Spleen (tissue), 11 donors: Measurements from ENCODE around the gene BDNF. TPM values are rescaled to one million over a fixed set of nuclear protein-coding genes. Genes with fewer than 3 reads are reported as not detected.

Source experiments
- DNase-seq: peaks from one replicate; pipeline ENCODE4 v3.0.0-alpha.2; 2020
- H3K27ac ChIP-seq, 8 donors: fragments of 200-600 bp; sonication (generic) in 7 of 8; 1 replicate in 4 of 8; 2 replicates in 4 of 8; pipeline versions ENCODE4 v1.5.0 to v1.8.0; 2016 to 2021; ENCODE audit warnings: inconsistent platforms in 4 of 8, mild to moderate bottlenecking in 4 of 8, moderate library complexity in 1 of 8
- H3K27me3 ChIP-seq, 7 donors: fragments of 200-600 bp; sonication (generic) in 6 of 7; replicated peaks in 1 of 7; 1 replicate in 4 of 7; 2 replicates in 3 of 7; pipeline versions ENCODE4 v1.5.0 to v1.8.0; 2016 to 2021; ENCODE audit warnings: inconsistent platforms in 3 of 7, mild to moderate bottlenecking in 1 of 7
- H3K36me3 ChIP-seq, 6 donors: fragments of 200-600 bp; sonication (generic) in 5 of 6; 1 replicate in 4 of 6; 2 replicates in 2 of 6; pipeline versions ENCODE4 v1.5.0 to v1.8.0; 2016 to 2021; ENCODE audit warnings: inconsistent platforms in 2 of 6
- H3K4me1 ChIP-seq, 6 donors: fragments of 200-600 bp; sonication (generic) in 5 of 6; 1 replicate in 3 of 6; 2 replicates in 3 of 6; pipeline versions ENCODE4 v1.5.0 to v1.8.0; 2016 to 2021; ENCODE audit warnings: inconsistent platforms in 3 of 6
- H3K4me3 ChIP-seq, 8 donors: fragments of 200-600 bp; sonication (generic) in 7 of 8; 1 replicate in 4 of 8; 2 replicates in 4 of 8; pipeline versions ENCODE4 v1.5.0 to v1.8.0; 2016 to 2021; ENCODE audit warnings: inconsistent platforms in 4 of 8, mild to moderate bottlenecking in 4 of 8, moderate library complexity in 2 of 8
- H3K9me3 ChIP-seq, 8 donors: fragments of 200-600 bp; sonication (generic) in 7 of 8; 1 replicate in 4 of 8; 2 replicates in 4 of 8; pipeline versions ENCODE4 v1.5.0 to v1.8.0; 2016 to 2021; ENCODE audit warnings: inconsistent platforms in 4 of 8
- CTCF ChIP-seq, 11 experiments: fragments of 200-600 bp in 7 of 11; fragments of 450-650 bp in 4 of 11; sonication (generic) in 4 of 11; IDR thresholded peaks in 8 of 11; conservative IDR thresholded peaks in 3 of 11; 1 replicate in 7 of 11; 2 replicates in 4 of 11; pipeline versions ENCODE4 v1.4.0 to v1.8.0; 2016 to 2021; ENCODE audit warnings: antibody characterized with exemption in 11 of 11, inconsistent platforms in 4 of 11, mild to moderate bottlenecking in 1 of 11
- POLR2A ChIP-seq, 3 donors: fragments of 450-650 bp; IDR thresholded peaks; one replicate each; pipeline ENCODE4 v1.5.1; 2017; ENCODE audit warnings: antibody characterized with exemption in 3 of 3, mild to moderate bottlenecking in 1 of 3
- POLR2AphosphoS5 ChIP-seq, 3 donors: sonication (generic); formaldehyde crosslinking; IDR thresholded peaks; one replicate each; pipeline ENCODE4 v1.5.1; 2017; ENCODE audit warnings: antibody characterized with exemption in 3 of 3
- WGBS, 5 donors: extraction: QIAGEN DNeasy Blood & Tissue Kit in 3 of 5; methylation state at CpG; one replicate each; pipeline versions ENCODE4 v1.1.5 to v1.1.7; 2013 to 2018; 5-methylcytosine and 5-hydroxymethylcytosine counted together
- intact Hi-C: fragments of 100-400 bp; cut with DNase I; formaldehyde crosslinking; loops from one replicate; pipeline ENCODE4 v1.15.0; 2023; ENCODE audit warnings: low total_unique reads
- polyA plus RNA-seq, 3 donors: library from polyadenylated mRNA; stranded (reverse); fragments of 200-250 nt; gene quantifications; one replicate each; pipeline ENCODE4 v1.2.1, GENCODE V29; 2013
- total RNA-seq, 7 donors: library from RNA; depleted of rRNA in 3 of 7; stranded (reverse); fragments of >200 nt in 3 of 7; fragmentation: NEBNext Ultra II Directional in 4 of 7; extraction: Animal tissue kit (Norgen Biotek cat#: 25700) in 4 of 7; gene quantifications; one replicate each; pipeline versions ENCODE4 v1.1.0 to v1.2.1, GENCODE V29; 2016 to 2021
- donor health status: healthy with polysubstance abuse.
- donor health status: DM: no; HTN: no; CAD: no; lungs with moderate emphysema.
- donor health status: DM: no; HTN: no; CAD: no.
- donor health status: Bipolar disorder and iron deficiency.
- donor health status: healthy.
- donor health status: DM: no; HTN: no; CAD: no.
- donor health status: DM: yes; HTN: yes; CAD: no.

Gene BDNF
- total and polyA plus RNA-seq, 10 donors: 0.02 to 0.29 (median 0.08) TPM; not detected in 2

DNA sequence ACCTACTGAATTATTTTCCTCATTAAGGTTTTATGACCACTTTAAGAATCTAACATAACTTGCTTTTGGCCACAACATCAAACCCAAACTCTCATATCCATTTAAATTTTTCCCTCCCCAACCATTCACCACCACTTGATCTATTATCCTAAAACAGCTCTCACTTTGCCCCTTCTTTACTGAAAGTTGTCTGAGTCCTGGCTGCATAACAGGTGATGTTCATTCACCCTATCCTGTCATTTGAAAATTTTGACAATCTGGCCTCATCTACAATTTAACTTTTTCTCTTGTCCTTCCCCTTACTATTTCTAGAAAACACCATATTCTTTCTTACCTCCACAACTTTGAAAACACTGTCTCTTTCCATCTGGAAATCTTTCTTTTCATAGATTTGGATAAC is 89.3 kb downstream of the BDNF start:
- no peak for TF ChIP-seq POLR2AphosphoS5 (IDR thresholded peaks at IDR 0.05)
- no peak for TF ChIP-seq CTCF (IDR thresholded peaks at IDR 0.05 in 8 of 11, conservative IDR thresholded peaks at IDR 0.05 in 3 of 11)
- no peak for TF ChIP-seq POLR2A (IDR thresholded peaks at IDR 0.05)
- no peak overlapping the region for H3K4me3 ChIP-seq
- H3K9me3 ChIP-seq: no peaks in the 10 kb centered on the region

DNA sequence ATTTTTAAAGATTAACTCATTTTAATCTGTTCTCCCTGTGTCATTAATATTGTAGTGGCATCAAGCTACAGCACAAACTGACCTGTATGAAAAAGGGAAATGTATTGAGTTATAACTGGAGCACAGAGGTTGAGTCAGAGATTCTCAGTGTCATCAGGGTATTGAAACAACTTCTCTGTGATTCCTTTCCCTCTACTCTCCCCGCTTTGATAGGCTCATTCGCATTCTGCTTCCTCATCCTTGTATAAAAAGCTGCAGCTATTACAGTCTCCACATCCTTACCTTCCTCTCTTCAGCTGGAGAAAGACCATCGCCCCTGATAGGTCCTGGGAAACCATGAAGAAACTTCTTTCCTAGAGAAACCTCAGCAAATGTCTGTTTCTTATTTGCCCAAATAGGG is 90.0 kb downstream of the BDNF start:
- intact Hi-C loops: no loop called here

More for the DNA sequence above, 89.3 kb downstream of the BDNF start:
- no peaks in the 10 kb centered on the region for H3K4me1 ChIP-seq
- no peaks in the 10 kb centered on the region for H3K36me3 ChIP-seq
- H3K27ac ChIP-seq: no peak overlapping the region
- no peaks in the 10 kb centered on the region for H3K27me3 ChIP-seq
- no peak for DNase-seq
- intact Hi-C loops: no loop called here

GRCh38 chr11:27608951-27609350 is 91.3 kb downstream of the BDNF start:
- Histone ChIP-seq H3K27me3 (no peaks in the 10 kb centered on the region), H3K27ac (no peak overlapping the region), H3K9me3 (no peaks in the 10 kb centered on the region), H3K4me1 (no peaks in the 10 kb centered on the region), H3K4me3 (no peak overlapping the region), H3K36me3 (no peaks in the 10 kb centered on the region)
- intact Hi-C loops: no loop called here
- WGBS, 5 donors: 91 to 95% (median 94%) methylated on average over 2 of the region's 2 CpGs
- TF ChIP-seq POLR2A (IDR thresholded peaks at IDR 0.05) (no peak), POLR2AphosphoS5 (IDR thresholded peaks at IDR 0.05) (no peak), CTCF (IDR thresholded peaks at IDR 0.05 in 8 of 11, conservative IDR thresholded peaks at IDR 0.05 in 3 of 11) (no peak)
- DNase-seq: no peak

More for the DNA sequence above, 90.0 kb downstream of the BDNF start:
- TF ChIP-seq CTCF (IDR thresholded peaks at IDR 0.05 in 8 of 11, conservative IDR thresholded peaks at IDR 0.05 in 3 of 11): no peak
- TF ChIP-seq POLR2AphosphoS5 (IDR thresholded peaks at IDR 0.05): no peak
- no peak for TF ChIP-seq POLR2A (IDR thresholded peaks at IDR 0.05)
- no peaks in the 10 kb centered on the region for H3K9me3 ChIP-seq
- no peak overlapping the region for H3K27ac ChIP-seq
- H3K36me3 ChIP-seq: no peaks in the 10 kb centered on the region
- H3K4me1 ChIP-seq: no peaks in the 10 kb centered on the region
- DNase-seq: no peak
- WGBS, 5 donors: 91 to 93% (median 92%) methylated on average over 3 of the region's 3 CpGs
- H3K4me3 ChIP-seq: no peak overlapping the region
- H3K27me3 ChIP-seq: no peaks in the 10 kb centered on the region

DNA sequence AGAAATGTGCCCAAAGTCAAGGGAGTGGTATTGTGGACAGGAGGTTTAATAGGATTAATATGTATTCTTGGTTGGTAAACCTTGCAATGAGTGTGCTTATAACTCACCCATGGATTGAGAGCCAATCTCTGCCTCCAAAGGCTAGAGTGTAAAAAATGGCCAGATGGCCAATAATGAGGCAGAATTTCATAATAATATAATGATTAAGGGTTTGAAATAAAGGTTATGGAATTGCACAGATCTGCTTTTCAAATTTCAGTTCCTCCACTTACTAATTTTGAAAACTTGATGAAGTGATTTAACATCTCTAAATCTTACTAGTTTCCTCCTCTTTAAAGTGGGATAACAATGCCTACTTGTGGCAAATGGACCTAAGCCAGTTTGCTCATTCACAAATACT is 94.8 kb downstream of the BDNF start:
- intact Hi-C loops: no loop called here
- no peak for TF ChIP-seq POLR2A (IDR thresholded peaks at IDR 0.05)
- no peak for TF ChIP-seq CTCF (IDR thresholded peaks at IDR 0.05 in 8 of 11, conservative IDR thresholded peaks at IDR 0.05 in 3 of 11)
- TF ChIP-seq POLR2AphosphoS5 (IDR thresholded peaks at IDR 0.05): no peak
- H3K36me3 ChIP-seq: no peaks in the 10 kb centered on the region

More for the DNA sequence above, 94.8 kb downstream of the BDNF start:
- no peak for DNase-seq
- Histone ChIP-seq H3K27ac (no peak overlapping the region), H3K4me3 (no peak overlapping the region), H3K27me3 (no peaks in the 10 kb centered on the region), H3K9me3 (no peaks in the 10 kb centered on the region), H3K4me1 (no peaks in the 10 kb centered on the region)

Other genes starting within 250 kb of the BDNF start
- 10 to 100 TPM; 12.3 to 47.2 (median 33.8) TPM for gene LGR4, start 227.7 kb downstream of the BDNF start, total RNA-seq
- 1 to 10 TPM; 1.5 to 5.1 (median 1.5) TPM for gene LGR4, start 227.7 kb downstream of the BDNF start, polyA plus RNA-seq
- gene LIN7C, start 193.7 kb downstream of the BDNF start, total RNA-seq: 10 to 100 TPM; 24.7 to 42.4 (median 31.2) TPM
- gene LIN7C, start 193.7 kb downstream of the BDNF start, polyA plus RNA-seq: 1 to 10 TPM; 4.8 to 8.9 (median 6.4) TPM